Fibroblast of villous mesenchyme (primary cell): ENCODE data around the gene PTK7. TPM values are rescaled to one million over a fixed set of nuclear protein-coding genes. Genes with fewer than 3 reads are reported as not detected.

Experiments used
- DNase-seq: peaks from one replicate; pipeline ENCODE4 v3.0.0-alpha.2; 2010; ENCODE audit warnings: low read depth
- H3K4me3 ChIP-seq: 2 replicates; pipeline ENCODE4 v1.5.1; 2011; ENCODE audit warnings: low read depth, mild to moderate bottlenecking, low read length
- CTCF ChIP-seq: IDR thresholded peaks from 2 replicates; pipeline ENCODE4 v1.5.1; 2012; ENCODE audit warnings: low read depth, mild to moderate bottlenecking, low read length; ENCODE audit not compliant: insufficient read depth
- total RNA-seq: library from RNA; depleted of rRNA; stranded (reverse); fragments of >200 nt; gene quantifications from 2 replicates; pipeline ENCODE4 v1.2.3, GENCODE V29; 2012

Gene PTK7
- total RNA-seq, 1 donor: 199 TPM

GRCh38 chr6:43199912-43200311 is 123.8 kb downstream of the PTK7 start:
- TF ChIP-seq CTCF: no peak
- DNase-seq: no peak
- no peak overlapping the region for H3K4me3 ChIP-seq

GRCh38 chr6:43200541-43200940 is 124.4 kb downstream of the PTK7 start:
- no peak for TF ChIP-seq CTCF
- no peak for DNase-seq
- no peak overlapping the region for H3K4me3 ChIP-seq

GRCh38 chr6:43202451-43202850 is 126.3 kb downstream of the PTK7 start:
- TF ChIP-seq CTCF: no peak
- H3K4me3 ChIP-seq: no peak overlapping the region
- DNase-seq: no peak

GRCh38 chr6:43203029-43203717 is 127.1 kb downstream of the PTK7 start:
- DNase-seq: no peak
- no peak overlapping the region for H3K4me3 ChIP-seq
- TF ChIP-seq CTCF: no peak

GRCh38 chr6:43203718-43204095 is 127.6 kb downstream of the PTK7 start:
- no peak for DNase-seq
- no peak for TF ChIP-seq CTCF

GRCh38 chr6:43204271-43205105 is 128.4 kb downstream of the PTK7 start:
- no peak for DNase-seq
- no peak overlapping the region for H3K4me3 ChIP-seq
- no peak for TF ChIP-seq CTCF

More at GRCh38 chr6:43203718-43204095, 127.6 kb downstream of the PTK7 start:
- H3K4me3 ChIP-seq: no peak overlapping the region
